Measurements from ENCODE around the gene PGRMC1. TPM values are rescaled to one million over a fixed set of nuclear protein-coding genes. Genes with fewer than 3 reads are reported as not detected.
"Not testable (repeated sequence)": the region's sequence is repeated elsewhere in the genome, so short reads cannot be mapped to it uniquely, and the experiment has no call there.

Gene PGRMC1
- total and polyA plus RNA-seq, 4 experiments from 2014 or later, result 15.9 to 29.7 (median 19.2) TPM

- no peaks in the 10 kb centered on the region for H3K9me3 ChIP-seq (ENCODE audit: control insufficient read depth in 1 of 2, low read length in 2 of 2)
- H3K27me3 ChIP-seq (ENCODE audit: insufficient read depth, low read length), result no peaks in the 10 kb centered on the region
- peaks cover 5% of the 10 kb centered on the region for H3K4me1 ChIP-seq (ENCODE audit: insufficient read depth, low read length)
- Mint-ChIP-seq H3K27me3 (peaks cover 7 to 18% of the 10 kb centered on the region in 2 donors), H3K27ac (peak overlapping the region in 5 of 7 donors; percentile 15 to 77 (median 55)), H3K36me3 (no peaks in the 10 kb centered on the region), H3K4me1 (peaks cover 2 to 9% (median 8%) of the 10 kb centered on the region in 4 donors), H3K4me3 (peak overlapping the region; percentile 74 to 85 (median 82)), H3K9me3 (peaks cover 0 to 1% (median 0%) of the 10 kb centered on the region in 8 donors)
- no peak overlapping the region for H3K27ac ChIP-seq (ENCODE audit: low read depth, low read length)
- intact Hi-C loops (cut with micrococcal nuclease), result loop anchor here (2.0 kb wide), 1 partner anchor 37 kb away; the partner anchor contains the start of gene PGRMC1
- CTCF ChIA-PET (ENCODE audit: partially characterized antibody), result interaction anchor here (1.1 to 1.6 kb wide), 3 partner anchors 8 to 36 kb away, joined by 3 to 13 read pairs (median 5); no protein-coding TSS in a partner anchor
- H3K36me3 ChIP-seq (ENCODE audit: insufficient read depth, low read length), result no peaks in the 10 kb centered on the region
- POLR2A ChIA-PET (ENCODE audit: partially characterized antibody), result interaction anchor here (1.5 kb wide), 1 partner anchor 36 kb away, joined by 4 read pairs; no protein-coding TSS in a partner anchor
- H3K4me3 ChIP-seq (ENCODE audit: low read length in 2 of 2), result peak overlapping the region in 1 of 2 donors; percentile 19
- DNase-seq, result peak; percentile 42 to 65 (median 48)
These were observed 37.5 kb downstream of the PGRMC1 start for GRCh38 chrX:119273420-119274192.

GRCh38 chrX:119282347-119282746, 46.3 kb downstream of the PGRMC1 start:
- H3K9me3 ChIP-seq (ENCODE audit: control insufficient read depth in 1 of 2, low read length in 2 of 2); H3K27ac Mint-ChIP-seq; DNase-seq; H3K4me1 ChIP-seq (ENCODE audit: insufficient read depth, low read length); H3K27ac ChIP-seq (ENCODE audit: low read depth, low read length); H3K36me3 Mint-ChIP-seq; intact Hi-C loops (cut with micrococcal nuclease); POLR2A ChIA-PET (ENCODE audit: partially characterized antibody); H3K27me3 ChIP-seq (ENCODE audit: insufficient read depth, low read length); H3K4me1 Mint-ChIP-seq; H3K4me3 ChIP-seq (ENCODE audit: low read length in 2 of 2); H3K4me3 Mint-ChIP-seq; H3K9me3 Mint-ChIP-seq; H3K36me3 ChIP-seq (ENCODE audit: insufficient read depth, low read length); H3K27me3 Mint-ChIP-seq: not testable (repeated sequence)
- CTCF ChIA-PET (ENCODE audit: partially characterized antibody), result interaction anchor here (1.1 kb wide), 2 partner anchors 18 to 164 kb away, joined by 3 read pairs; no protein-coding TSS in a partner anchor

GRCh38 chrX:119288890-119289393, 52.9 kb downstream of the PGRMC1 start:
- Histone ChIP-seq H3K27ac (ENCODE audit: low read depth, low read length) (no peak overlapping the region), H3K9me3 (ENCODE audit: control insufficient read depth in 1 of 2, low read length in 2 of 2) (no peaks in the 10 kb centered on the region), H3K4me1 (ENCODE audit: insufficient read depth, low read length) (no peaks in the 10 kb centered on the region), H3K4me3 (ENCODE audit: low read length in 2 of 2) (no peak overlapping the region), H3K27me3 (ENCODE audit: insufficient read depth, low read length) (no peaks in the 10 kb centered on the region), H3K36me3 (ENCODE audit: insufficient read depth, low read length) (no peaks in the 10 kb centered on the region)
- ChIA-PET POLR2A (ENCODE audit: partially characterized antibody) (no interaction called here), CTCF (ENCODE audit: partially characterized antibody) (no interaction called here)
- no peak for DNase-seq
- H3K27ac Mint-ChIP-seq, result no peak overlapping the region
- no peaks in the 10 kb centered on the region for H3K9me3 Mint-ChIP-seq
- peaks cover 1% of the 10 kb centered on the region in 2 donors for H3K27me3 Mint-ChIP-seq
- intact Hi-C loops (cut with micrococcal nuclease), result no loop called here
- H3K4me1 Mint-ChIP-seq, result peaks cover 0 to 2% (median 0%) of the 10 kb centered on the region in 4 donors
- H3K4me3 Mint-ChIP-seq, result no peak overlapping the region
- no peaks in the 10 kb centered on the region for H3K36me3 Mint-ChIP-seq

GRCh38 chrX:119290476-119290875, 54.4 kb downstream of the PGRMC1 start:
- H3K4me3 Mint-ChIP-seq, result no peak overlapping the region
- H3K36me3 ChIP-seq (ENCODE audit: insufficient read depth, low read length), result no peaks in the 10 kb centered on the region
- H3K36me3 Mint-ChIP-seq, result no peaks in the 10 kb centered on the region
- DNase-seq, result no peak
- ChIA-PET CTCF (ENCODE audit: partially characterized antibody) (no interaction called here), POLR2A (ENCODE audit: partially characterized antibody) (no interaction called here)
- no peaks in the 10 kb centered on the region for H3K4me1 ChIP-seq (ENCODE audit: insufficient read depth, low read length)
- H3K4me3 ChIP-seq (ENCODE audit: low read length in 2 of 2), result no peak overlapping the region
- H3K9me3 ChIP-seq (ENCODE audit: control insufficient read depth in 1 of 2, low read length in 2 of 2), result no peaks in the 10 kb centered on the region
- peaks cover 0 to 1% of the 10 kb centered on the region in 2 donors for H3K27me3 Mint-ChIP-seq
- intact Hi-C loops (cut with micrococcal nuclease), result no loop called here
- H3K4me1 Mint-ChIP-seq, result peaks cover 0 to 2% (median 0%) of the 10 kb centered on the region in 4 donors
- H3K9me3 Mint-ChIP-seq, result no peaks in the 10 kb centered on the region
- no peak overlapping the region for H3K27ac ChIP-seq (ENCODE audit: low read depth, low read length)
- H3K27ac Mint-ChIP-seq, result no peak overlapping the region
- H3K27me3 ChIP-seq (ENCODE audit: insufficient read depth, low read length), result no peaks in the 10 kb centered on the region

- H3K4me3 ChIP-seq (ENCODE audit: low read length in 2 of 2); H3K9me3 Mint-ChIP-seq; H3K4me3 Mint-ChIP-seq; H3K27me3 ChIP-seq (ENCODE audit: insufficient read depth, low read length); H3K27ac ChIP-seq (ENCODE audit: low read depth, low read length); H3K27ac Mint-ChIP-seq; DNase-seq; H3K36me3 ChIP-seq (ENCODE audit: insufficient read depth, low read length); H3K9me3 ChIP-seq (ENCODE audit: control insufficient read depth in 1 of 2, low read length in 2 of 2); CTCF ChIA-PET (ENCODE audit: partially characterized antibody); H3K36me3 Mint-ChIP-seq; H3K27me3 Mint-ChIP-seq; POLR2A ChIA-PET (ENCODE audit: partially characterized antibody); H3K4me1 Mint-ChIP-seq; H3K4me1 ChIP-seq (ENCODE audit: insufficient read depth, low read length); intact Hi-C loops (cut with micrococcal nuclease): not testable (repeated sequence)
These were observed 55.2 kb downstream of the PGRMC1 start for GRCh38 chrX:119291246-119291645.

- Histone ChIP-seq H3K4me1 (ENCODE audit: insufficient read depth, low read length) (no peaks in the 10 kb centered on the region), H3K36me3 (ENCODE audit: insufficient read depth, low read length) (no peaks in the 10 kb centered on the region), H3K4me3 (ENCODE audit: low read length in 2 of 2) (no peak overlapping the region), H3K9me3 (ENCODE audit: control insufficient read depth in 1 of 2, low read length in 2 of 2) (no peaks in the 10 kb centered on the region), H3K27ac (ENCODE audit: low read depth, low read length) (no peak overlapping the region), H3K27me3 (ENCODE audit: insufficient read depth, low read length) (no peaks in the 10 kb centered on the region)
- H3K9me3 Mint-ChIP-seq, result no peaks in the 10 kb centered on the region
- ChIA-PET CTCF (ENCODE audit: partially characterized antibody) (no interaction called here), POLR2A (ENCODE audit: partially characterized antibody) (no interaction called here)
- no peak for DNase-seq
- peaks cover 0 to 2% (median 0%) of the 10 kb centered on the region in 4 donors for H3K4me1 Mint-ChIP-seq
- no peak overlapping the region for H3K27ac Mint-ChIP-seq
- no peak overlapping the region for H3K4me3 Mint-ChIP-seq
- H3K36me3 Mint-ChIP-seq, result no peaks in the 10 kb centered on the region
- intact Hi-C loops (cut with micrococcal nuclease), result no loop called here
- H3K27me3 Mint-ChIP-seq, result peaks cover 0 to 1% of the 10 kb centered on the region in 2 donors
These were observed 56.4 kb downstream of the PGRMC1 start for GRCh38 chrX:119292445-119292844.

Data from CD4-positive, alpha-beta memory T cell (primary cell).